IMR-90 (cell line): ENCODE results near the gene TCF4. TPM values are rescaled to one million over a fixed set of nuclear protein-coding genes. Genes with fewer than 3 reads are reported as not detected.

ENCODE experiments used
- ATAC-seq: fragments of 200-7000 bp; cut with Tn5 transposase; 2 replicates; pipeline ENCODE4 v1.9.1; 2020; ENCODE audit warnings: low read depth, mild to moderate bottlenecking, moderate library complexity
- BruUV-seq: library from RNA; stranded (reverse); fragments of 400-500 nt; replicated peaks from 2 replicates; lab custom pipeline; 2021; lab: Mats Ljungman, UMichigan
- CTCF ChIA-PET: fragments of 300-600 bp; formaldehyde crosslinking; extraction: SDS; loops from one replicate; lab custom pipeline; 2021; ENCODE audit warnings: antibody characterized with exemption; lab: Yijun Ruan, JAX
- POLR2A ChIA-PET: fragments of 300-600 bp; sonication (Branson Sonifier 250); formaldehyde crosslinking; loops from one replicate; lab custom pipeline; 2022; ENCODE audit warnings: antibody characterized with exemption; ENCODE audit not compliant: unreplicated experiment; lab: Charles Lee
- DNase-seq: peaks from one replicate; pipeline ENCODE4 v3.0.0; 2013
- H2AFZ ChIP-seq: replicated peaks from 2 replicates; pipeline ENCODE3; 2013; ENCODE audit warnings: low read length, mild to moderate bottlenecking; ENCODE audit not compliant: poor library complexity
- H2AK5ac ChIP-seq: 2 replicates; pipeline ENCODE4 v1.6.1; 2013; ENCODE audit warnings: low read depth, low read length, inconsistent platforms
- H2AK9ac ChIP-seq: replicated peaks from 2 replicates; pipeline ENCODE3; 2013; ENCODE audit warnings: mild to moderate bottlenecking, low read depth, low read length, moderate library complexity; ENCODE audit not compliant: poor library complexity
- H2BK120ac ChIP-seq: 2 replicates; pipeline ENCODE4 v1.6.1; 2013; ENCODE audit warnings: low read depth, low read length, inconsistent platforms
- H2BK15ac ChIP-seq: 3 replicates; pipeline ENCODE4 v1.6.1; 2013; ENCODE audit warnings: low read depth, low read length, inconsistent platforms
- H2BK20ac ChIP-seq: 2 replicates; pipeline ENCODE4 v1.6.1; 2013; ENCODE audit warnings: low read depth, mild to moderate bottlenecking, inconsistent platforms, low read length, moderate library complexity
- H2BK5ac ChIP-seq: 2 replicates; pipeline ENCODE4 v1.6.1; 2013; ENCODE audit warnings: mild to moderate bottlenecking, low read depth, low read length, inconsistent platforms; ENCODE audit not compliant: poor library complexity, severe bottlenecking
- H3K14ac ChIP-seq: replicated peaks from 2 replicates; pipeline ENCODE4 v1.6.1; 2013; ENCODE audit warnings: low read depth, low read length, inconsistent platforms
- H3K18ac ChIP-seq: 2 replicates; pipeline ENCODE4 v1.6.1; 2013; ENCODE audit warnings: low read depth, low read length, control low read depth
- H3K23ac ChIP-seq: 2 replicates; pipeline ENCODE4 v1.6.1; 2013; ENCODE audit warnings: low read depth, low read length, inconsistent platforms
- H3K27ac ChIP-seq: 2 replicates; pipeline ENCODE4 v1.5.1; 2013; ENCODE audit warnings: mild to moderate bottlenecking, control low read depth, low read length; ENCODE audit not compliant: insufficient read depth
- H3K27me3 ChIP-seq: 2 replicates; pipeline ENCODE4 v1.6.1; 2013; ENCODE audit warnings: low read length; ENCODE audit not compliant: control insufficient read depth, insufficient read depth
- H3K36me3 ChIP-seq: 2 replicates; pipeline ENCODE4 v1.6.1; 2013; ENCODE audit warnings: low read length, mixed read lengths; ENCODE audit not compliant: control insufficient read depth, insufficient read depth
- H3K4ac ChIP-seq: 2 replicates; pipeline ENCODE4 v1.6.1; 2013; ENCODE audit warnings: low read depth, low read length, inconsistent platforms
- H3K4me1 ChIP-seq: 2 replicates; pipeline ENCODE4 v1.6.1; 2013; ENCODE audit warnings: low read length, mixed read lengths; ENCODE audit not compliant: control insufficient read depth, insufficient read depth
- H3K4me2 ChIP-seq: 2 replicates; pipeline ENCODE4 v1.6.1; 2013; ENCODE audit warnings: low read depth, mild to moderate bottlenecking, control low read depth, low read length, moderate library complexity
- H3K4me3 ChIP-seq: 2 replicates; pipeline ENCODE4 v1.5.1; 2013; ENCODE audit warnings: low read depth, mild to moderate bottlenecking, control low read depth, low read length, moderate library complexity; ENCODE audit not compliant: insufficient read depth
- H3K56ac ChIP-seq: 2 replicates; pipeline ENCODE4 v1.6.1; 2013; ENCODE audit warnings: low read length, inconsistent platforms; ENCODE audit not compliant: insufficient read depth; ENCODE audit errors: extremely low read depth
- H3K79me1 ChIP-seq, 2 experiments: 2 replicates each; pipeline ENCODE4 v1.6.1; 2013; ENCODE audit warnings: low read length in 2 of 2, inconsistent platforms in 1 of 2, low read depth in 1 of 2
- H3K9ac ChIP-seq: 2 replicates; pipeline ENCODE4 v1.6.1; 2013; ENCODE audit warnings: low read depth, low read length, control low read depth
- H3K9me1 ChIP-seq: 2 replicates; pipeline ENCODE4 v1.6.1; 2013; ENCODE audit warnings: low read length, inconsistent platforms; ENCODE audit not compliant: insufficient read depth
- H3K9me3 ChIP-seq: 2 replicates; pipeline ENCODE4 v1.6.1; 2013; ENCODE audit warnings: low read length; ENCODE audit not compliant: control insufficient read depth, insufficient read depth
- H4K20me1 ChIP-seq: 2 replicates; pipeline ENCODE4 v1.6.1; 2013; ENCODE audit warnings: low read length, inconsistent platforms; ENCODE audit not compliant: insufficient read depth
- H4K5ac ChIP-seq: 2 replicates; pipeline ENCODE4 v1.6.1; 2013; ENCODE audit warnings: mild to moderate bottlenecking, low read depth, low read length, control low read depth
- H4K8ac ChIP-seq, 2 experiments: 2 replicates each; pipeline ENCODE4 v1.6.1; 2013; ENCODE audit warnings: low read depth in 2 of 2, low read length in 2 of 2, control low read depth in 1 of 2, inconsistent platforms in 1 of 2
- H4K91ac ChIP-seq: 2 replicates; pipeline ENCODE4 v1.6.1; 2013; ENCODE audit warnings: low read depth, low read length, inconsistent platforms; ENCODE audit not compliant: insufficient read depth
- BHLHE40 ChIP-seq: fragments of 150-350 bp; IDR thresholded peaks from 2 replicates; pipeline ENCODE4 v1.6.1; 2016; ENCODE audit warnings: mild to moderate bottlenecking, low read depth, low read length
- CEBPB ChIP-seq: IDR thresholded peaks from 2 replicates; pipeline ENCODE4 v1.6.1; 2012; ENCODE audit warnings: low read depth, low read length, improper control_type of control experiment
- CHD1 ChIP-seq: IDR thresholded peaks from 2 replicates; pipeline ENCODE4 v1.6.1; 2012; ENCODE audit warnings: low read depth, low read length, improper control_type of control experiment
- CTCF ChIP-seq: conservative IDR thresholded peaks from 2 replicates; pipeline ENCODE4 v1.5.1; 2012; ENCODE audit warnings: mild to moderate bottlenecking, low read depth, low read length, improper control_type of control experiment
- ELK1 ChIP-seq: fragments of 150-350 bp; IDR thresholded peaks from 2 replicates; pipeline ENCODE4 v1.6.1; 2016; ENCODE audit warnings: low read depth, mild to moderate bottlenecking, low read length, moderate library complexity, borderline replicate concordance
- FOS ChIP-seq: fragments of 150-350 bp; IDR thresholded peaks from 2 replicates; pipeline ENCODE4 v1.6.1; 2016; ENCODE audit warnings: low read depth, low read length
- MAFK ChIP-seq: IDR thresholded peaks from 2 replicates; pipeline ENCODE4 v1.6.1; 2012; ENCODE audit warnings: low read depth, low read length, improper control_type of control experiment
- MAZ ChIP-seq: IDR thresholded peaks from 2 replicates; pipeline ENCODE4 v1.6.1; 2012; ENCODE audit warnings: low read depth, mild to moderate bottlenecking, low read length, improper control_type of control experiment, moderate library complexity, borderline replicate concordance
- MXI1 ChIP-seq: IDR thresholded peaks from 2 replicates; pipeline ENCODE4 v1.6.1; 2012; ENCODE audit warnings: low read depth, mild to moderate bottlenecking, low read length, moderate library complexity, borderline replicate concordance
- NFE2L2 ChIP-seq: fragments of 150-350 bp; IDR thresholded peaks from 2 replicates; pipeline ENCODE4 v1.6.1; 2016; ENCODE audit warnings: low read depth, mild to moderate bottlenecking, low read length
- POLR2A ChIP-seq: IDR thresholded peaks from 2 replicates; pipeline ENCODE4 v1.6.1; 2012; ENCODE audit warnings: mild to moderate bottlenecking, low read depth, low read length
- RAD21 ChIP-seq: IDR thresholded peaks from 2 replicates; pipeline ENCODE4 v1.6.1; 2012; ENCODE audit warnings: low read length, improper control_type of control experiment
- RCOR1 ChIP-seq: IDR thresholded peaks from 2 replicates; pipeline ENCODE4 v1.6.1; 2012; ENCODE audit warnings: mild to moderate bottlenecking, low read length, improper control_type of control experiment; ENCODE audit not compliant: insufficient replicate concordance
- RFX5 ChIP-seq: IDR thresholded peaks from 2 replicates; pipeline ENCODE4 v1.8.0; 2012; ENCODE audit warnings: low read depth, mild to moderate bottlenecking, low read length, moderate library complexity
- SMC3 ChIP-seq: fragments of 150-350 bp; IDR thresholded peaks from 2 replicates; pipeline ENCODE4 v1.6.1; 2016; ENCODE audit warnings: low read depth, mild to moderate bottlenecking, antibody characterized with exemption, low read length, moderate library complexity
- USF2 ChIP-seq: fragments of 150-350 bp; IDR thresholded peaks from 2 replicates; pipeline ENCODE4 v1.6.1; 2017; ENCODE audit warnings: mild to moderate bottlenecking, antibody characterized with exemption, low read length, low read depth
- WGBS, 2 experiments: methylation state at CpG; one replicate each; pipeline versions ENCODE4 v1.1.5 to v1.1.7; 2013; ENCODE audit warnings: missing lambda C conversion rate in 2 of 2; ENCODE audit not compliant: insufficient read length in 1 of 2; ENCODE audit errors: extremely low coverage in 2 of 2; 5-methylcytosine and 5-hydroxymethylcytosine counted together
- dilution Hi-C: fragments of 300-500 bp; cut with HindIII; formaldehyde crosslinking; loops from one replicate; pipeline ENCODE4 v1.14.3; 2018; ENCODE audit warnings: low sequenced_read_pairs; ENCODE audit not compliant: unreplicated experiment
- in situ Hi-C: fragments of 300-500 bp; cut with MboI; formaldehyde crosslinking; loops from 3 replicates; pipeline ENCODE4 v1.14.3; 2019; ENCODE audit warnings: low sequenced_read_pairs, inconsistent platforms, mixed read lengths
- intact Hi-C: fragments of 100-400 bp; cut with micrococcal nuclease; formaldehyde crosslinking; loops from 2 replicates; pipeline ENCODE4 v1.10.0; 2022
- polyA plus RNA-seq, 3 experiments: library from polyadenylated mRNA; depleted of rRNA; stranded (reverse); fragments of >200 nt; gene quantifications; 2 replicates each; pipeline ENCODE4 v1.2.3, GENCODE V29; 2012; ENCODE audit warnings: low replicate concordance in 1 of 3
- total RNA-seq: library from RNA; depleted of rRNA; stranded (reverse); fragments of >200 nt; gene quantifications from 2 replicates; pipeline ENCODE4 v1.2.3, GENCODE V29; 2012

The TCF4 gene
- total and polyA plus RNA-seq, 2 of the 4 experiments (the other 2 are of a cell fraction) = 30.0 to 87.1 TPM

GRCh38 chr18:55289775-55290174, 298.2 kb downstream of the TCF4 start:
- Histone ChIP-seq H3K14ac (no peak overlapping the region), H3K9me3 (no peaks in the 10 kb centered on the region), H4K5ac (no peak overlapping the region), H4K20me1 (peaks cover 7% of the 10 kb centered on the region; the same call in 1 of the 2 replicates), H3K4me1 (peaks cover 5% of the 10 kb centered on the region), H3K4ac (no peak overlapping the region), H3K27me3 (no peaks in the 10 kb centered on the region), H3K4me2 (no peak overlapping the region), H4K8ac (no peak overlapping the region), H2BK15ac (no peak overlapping the region), H3K9ac (no peak overlapping the region), H3K23ac (no peak overlapping the region), H4K91ac (no peak overlapping the region), H2AK9ac (no peak overlapping the region), H3K27ac (no peak overlapping the region), H3K36me3 (peaks cover 1% of the 10 kb centered on the region; the same call in 1 of the 2 replicates), H3K18ac (no peak overlapping the region), H2AFZ (no peak overlapping the region), H3K79me1 (peaks cover 27 to 62% of the 10 kb centered on the region in 2 experiments), H2BK20ac (no peak overlapping the region), H2BK120ac (no peak overlapping the region), H3K4me3 (no peak overlapping the region), H2BK5ac (no peak overlapping the region), H3K56ac (no peak overlapping the region), H2AK5ac (no peak overlapping the region), H3K9me1 (peaks cover 13% of the 10 kb centered on the region; the same call in 1 of the 2 replicates)
- POLR2A ChIA-PET = no interaction called here
- intact Hi-C loops = no loop called here
- BruUV-seq = no TSS peak
- dilution Hi-C loops = no loop called here
- TF ChIP-seq FOS (no peak), CTCF (no peak), USF2 (no peak), CHD1 (no peak), MAZ (no peak), MXI1 (no peak), NFE2L2 (no peak), RCOR1 (no peak), POLR2A (no peak), SMC3 (no peak), BHLHE40 (no peak), CEBPB (no peak), MAFK (no peak), RAD21 (no peak), RFX5 (no peak), ELK1 (no peak)
- CTCF ChIA-PET = interaction anchor here (1.2 kb wide), 1 partner anchor 9 kb away, joined by 3 read pairs; no protein-coding TSS in a partner anchor
- WGBS, 2 experiments = no CpG with 5 or more reads among the region's 2 CpGs
- in situ Hi-C loops = no loop called here
- no peak for ATAC-seq
- DNase-seq = peak; percentile 14
